Keratinocyte (primary cell): ENCODE measurements around the gene SRPX.

Experiments
- CTCF ChIP-seq, 3 experiments: IDR thresholded peaks in 1 of 3; conservative IDR thresholded peaks in 1 of 3; optimal IDR thresholded peaks in 1 of 3; 2 replicates in 2 of 3; 3 replicates in 1 of 3; pipeline versions ENCODE3 to v1.5.1; 2011; ENCODE audit warnings: low read length in 3 of 3, mild to moderate bottlenecking in 3 of 3, moderate library complexity in 2 of 3, control low read depth in 1 of 3, inconsistent platforms in 1 of 3; ENCODE audit not compliant: insufficient read depth in 2 of 3; ENCODE audit errors: extremely low read depth in 1 of 3
- EZH2 ChIP-seq: IDR thresholded peaks from one replicate; pipeline ENCODE4 v1.6.1; 2012; ENCODE audit warnings: inconsistent platforms, mild to moderate bottlenecking, low read length, moderate library complexity

GRCh38 chrX:38224160-38224559 is 3.5 kb upstream of the SRPX start:
- TF ChIP-seq CTCF (optimal IDR thresholded peaks at IDR 0.05 in 1 of 3, IDR thresholded peaks at IDR 0.05 in 1 of 3, conservative IDR thresholded peaks at IDR 0.05 in 1 of 3; ENCODE audit: extremely low read depth in 1 of 3, insufficient read depth in 2 of 3, low read length in 3 of 3) (no peak), EZH2 (no peak)
